Effector CD4-positive, alpha-beta T cell (primary cell): Measurements from ENCODE around the gene MSANTD2.
A peak's percentile ranks its signal among the peaks of the same experiment; 100 is the strongest.

Source experiments
- DNase-seq: peaks from one replicate; pipeline ENCODE4 v3.0.0-alpha.2; 2020

Gene MSANTD2

DNA sequence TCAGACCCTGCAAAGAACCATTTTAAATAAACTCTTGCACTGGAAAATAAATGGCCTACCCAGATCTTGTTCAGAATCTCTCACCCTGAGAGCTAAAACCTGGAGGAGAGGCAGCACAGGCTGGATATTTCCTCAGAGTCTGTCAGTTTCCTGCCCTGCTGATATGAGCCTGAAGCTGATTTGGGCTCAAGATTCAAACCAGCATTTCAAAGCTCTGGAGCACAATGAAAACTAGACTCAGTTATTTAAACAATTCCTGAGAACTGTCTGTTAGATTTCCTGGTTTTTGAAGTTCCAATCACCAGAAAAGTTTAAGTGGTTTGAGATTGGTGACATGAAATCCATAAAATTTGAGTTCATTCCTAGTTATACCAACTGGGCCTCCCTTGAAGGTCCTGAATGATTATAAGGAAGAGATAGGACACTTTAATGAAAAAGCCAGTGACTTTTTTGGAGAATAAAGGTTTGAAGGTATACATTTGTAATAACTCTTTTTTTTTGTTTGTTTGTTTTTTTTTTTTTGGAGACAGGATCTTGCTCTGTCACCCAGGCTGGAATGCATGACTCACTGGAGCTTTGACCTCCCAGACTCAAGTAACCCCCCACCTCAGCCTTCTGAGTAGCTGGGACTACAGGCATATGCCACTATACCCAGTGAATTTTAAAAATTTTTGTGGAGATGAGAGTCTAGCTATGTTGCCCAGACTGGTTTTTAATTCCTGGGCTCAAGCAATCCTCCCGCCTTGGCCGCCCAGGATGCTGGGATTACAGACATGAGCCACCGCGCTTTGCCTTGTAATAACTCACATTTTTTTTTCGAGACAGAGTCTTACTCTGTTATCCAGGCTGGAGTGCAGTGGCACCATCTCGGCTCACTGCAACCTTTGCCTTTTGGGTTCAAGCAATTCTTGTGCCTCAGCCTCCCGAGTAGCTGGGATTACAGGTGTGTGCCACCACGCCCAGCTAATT lies 30.1 kb downstream of the MSANTD2 start:
- DNase-seq = no peak

DNA sequence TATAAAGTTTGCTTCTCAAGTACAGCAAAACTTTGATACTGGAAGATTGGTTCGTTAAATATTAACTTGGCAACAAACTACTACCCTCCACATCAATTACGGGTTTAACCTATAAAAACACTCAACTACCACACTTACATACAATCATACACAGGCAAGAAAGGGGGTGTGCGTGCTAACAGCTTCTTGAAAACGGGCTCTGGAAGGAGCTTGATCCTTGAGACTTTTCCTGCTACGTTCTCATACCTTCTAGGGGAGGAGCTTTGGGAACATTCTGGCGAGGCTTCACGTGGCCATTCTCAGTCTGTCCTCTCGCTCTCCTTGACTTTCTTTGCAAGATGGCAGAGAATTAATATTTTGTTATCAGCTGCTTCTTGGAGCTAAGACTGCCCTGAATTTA lies 31.3 kb downstream of the MSANTD2 start:
- no peak for DNase-seq

GRCh38 chr11:124766156-124766555 lies 34.0 kb downstream of the MSANTD2 start:
- no peak for DNase-seq

GRCh38 chr11:124763156-124763947 lies 36.9 kb downstream of the MSANTD2 start:
- peak; percentile 82 for DNase-seq

GRCh38 chr11:124762624-124763155 lies 37.5 kb downstream of the MSANTD2 start:
- DNase-seq = no peak

- peak; percentile 50 for DNase-seq
Measured at GRCh38 chr11:124762105-124762623, 38.0 kb downstream of the MSANTD2 start, which contains the start of gene ESAM. Gene ESAM, minus strand, starts transcription at chr11:124762290. Its CDS starts 136 bp downstream, at chr11:124762154.

- DNase-seq = no peak
Measured at GRCh38 chr11:124761301-124762104, 38.7 kb downstream of the MSANTD2 start.

DNA sequence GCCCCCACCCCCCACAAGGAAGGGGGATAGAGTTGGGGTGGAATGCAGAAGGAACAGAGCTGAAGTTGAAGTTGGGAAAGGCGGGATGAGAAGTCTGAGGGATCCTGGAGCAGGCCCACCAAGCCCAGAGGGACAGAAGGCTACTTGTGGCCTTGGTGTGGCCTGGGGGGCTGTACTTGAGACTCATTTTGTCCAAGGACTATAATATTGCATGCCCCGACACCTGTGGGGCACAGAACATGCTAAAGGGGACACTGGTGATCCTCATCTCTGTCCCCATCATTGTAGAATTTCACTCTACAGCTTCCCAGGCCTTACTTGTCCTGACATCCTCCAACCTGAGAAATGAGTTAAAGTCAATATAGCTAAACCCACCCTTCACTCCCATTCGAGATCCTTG lies 39.4 kb downstream of the MSANTD2 start:
- DNase-seq = no peak

DNA sequence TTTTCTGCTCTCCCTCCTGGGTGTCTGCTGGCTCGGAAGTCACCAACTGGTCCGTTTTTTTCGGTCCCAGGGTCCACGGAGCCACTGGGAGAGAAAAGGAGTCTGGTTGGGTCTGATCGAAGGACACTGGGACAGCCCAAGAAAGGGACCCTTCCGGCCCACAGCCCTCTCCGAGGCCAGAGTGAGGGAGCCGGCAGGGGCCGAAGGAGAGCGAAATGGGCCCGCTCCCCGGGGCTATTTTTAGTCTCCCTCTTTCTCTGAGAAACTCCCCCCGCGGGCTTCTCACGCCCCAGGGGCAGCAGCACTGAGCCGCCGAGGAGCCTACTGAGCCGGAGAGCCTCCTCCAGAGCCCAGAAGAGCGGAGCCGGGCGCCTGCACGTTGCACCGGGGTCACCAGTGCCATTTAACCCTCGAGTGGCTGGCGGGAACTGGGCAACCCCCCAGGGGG lies 40.0 kb downstream of the MSANTD2 start:
- no peak for DNase-seq

GRCh38 chr11:124759266-124760204 lies 40.7 kb downstream of the MSANTD2 start:
- DNase-seq = no peak

DNA sequence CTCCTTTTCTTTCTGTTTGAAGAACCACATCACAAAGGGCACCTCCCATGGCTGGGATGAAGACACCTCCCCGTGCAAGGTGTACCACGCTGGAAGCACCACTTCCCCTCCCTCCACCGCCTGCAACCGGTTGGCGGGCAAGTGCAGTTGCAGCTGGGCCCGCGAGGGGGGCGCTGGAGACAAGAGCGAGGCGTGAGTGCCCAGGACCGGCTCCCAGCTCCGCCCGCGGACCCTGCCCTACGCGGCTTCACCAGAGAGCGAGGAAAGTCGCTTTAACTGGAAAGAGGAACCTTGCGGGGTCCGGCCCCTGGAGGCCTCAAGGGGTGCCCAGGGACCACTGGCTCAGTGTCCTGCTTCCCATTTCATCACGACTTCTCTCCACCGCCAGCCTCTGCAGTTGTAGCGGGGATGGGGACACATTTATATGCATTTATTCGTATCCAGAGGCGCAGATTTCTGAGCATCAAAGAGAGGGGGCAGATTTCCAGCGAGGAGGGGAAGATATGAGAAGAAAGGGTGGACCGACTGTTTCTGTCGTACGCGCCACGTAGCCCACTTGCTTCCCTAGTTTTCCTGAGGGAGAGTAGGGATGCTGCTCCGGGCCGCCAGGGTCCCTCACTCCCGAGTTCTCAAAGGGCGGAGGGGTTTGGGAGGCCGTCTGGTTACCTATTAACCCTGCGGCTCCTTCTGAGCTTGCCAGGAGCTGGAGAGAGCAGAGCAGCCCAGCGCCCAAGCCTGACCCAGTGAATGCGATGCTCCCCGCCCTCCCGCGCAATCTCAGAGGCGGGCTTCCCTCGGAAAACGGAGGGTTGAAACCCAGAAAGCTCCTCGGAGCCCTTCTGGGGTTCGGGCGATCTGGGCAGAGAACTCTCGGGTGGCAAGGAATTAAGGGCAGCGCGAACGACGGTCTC lies 41.6 kb downstream of the MSANTD2 start:
- DNase-seq = peak; percentile 51

GRCh38 chr11:124757320-124757719 lies 42.9 kb downstream of the MSANTD2 start:
- no peak for DNase-seq

DNA sequence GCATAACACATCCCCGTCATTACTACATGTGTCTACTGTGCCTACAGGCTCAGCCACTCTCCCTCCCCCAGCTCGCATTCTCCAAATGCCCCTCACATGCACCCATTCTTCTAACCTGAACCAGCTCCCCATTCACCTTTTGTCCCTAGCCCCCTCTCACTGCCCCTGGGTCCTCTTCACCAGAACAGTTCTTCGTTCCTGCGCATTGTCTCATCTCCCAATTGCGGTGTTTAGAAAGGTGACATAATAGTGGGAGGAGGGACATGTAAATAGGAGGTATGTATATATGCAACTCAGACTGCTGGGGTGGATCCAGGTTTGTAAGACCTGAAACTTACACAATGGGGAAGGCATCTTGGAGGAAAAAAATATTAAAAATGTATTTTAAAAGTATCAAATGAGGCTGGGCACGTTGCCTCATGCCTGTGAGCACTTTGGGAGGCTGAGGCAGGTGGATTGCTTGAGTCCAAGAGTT lies 43.4 kb downstream of the MSANTD2 start:
- DNase-seq = no peak

DNA sequence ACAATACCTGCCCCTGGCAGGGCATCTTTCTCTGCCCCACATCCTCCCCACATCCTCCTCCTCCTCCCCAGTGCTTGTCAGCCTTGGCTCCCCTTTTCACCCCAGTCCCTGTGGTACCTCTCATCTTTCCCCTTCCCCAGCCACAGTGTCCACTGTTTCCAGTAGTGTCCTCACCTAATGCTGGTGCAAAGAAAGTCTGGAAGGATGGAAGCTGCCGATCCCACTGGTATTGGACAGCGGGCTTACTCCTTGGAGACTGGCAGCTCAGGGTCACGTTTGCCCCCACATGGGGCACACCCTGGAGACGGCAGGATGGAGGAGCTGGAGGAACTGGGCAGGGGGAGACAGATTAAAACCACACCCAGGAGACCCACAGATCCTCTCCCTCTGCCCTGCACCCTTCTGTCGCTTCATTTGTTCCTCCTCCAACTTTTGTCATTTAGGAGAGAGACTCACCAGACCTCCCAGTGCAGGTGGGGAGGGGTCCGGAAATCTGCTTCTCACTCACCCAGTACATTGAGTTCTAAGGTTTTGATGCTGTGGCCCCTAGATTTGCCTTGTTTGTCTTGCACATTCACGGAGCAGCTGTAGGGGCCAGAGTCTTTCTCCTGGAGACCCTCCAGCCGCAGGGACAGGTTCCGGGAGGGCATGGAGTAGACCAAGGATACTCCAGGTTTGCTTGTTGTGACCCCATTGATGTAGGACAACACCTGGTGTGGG lies 44.0 kb downstream of the MSANTD2 start:
- no peak for DNase-seq

- DNase-seq = no peak
Measured at GRCh38 chr11:124754710-124755109, 45.5 kb downstream of the MSANTD2 start.

DNA sequence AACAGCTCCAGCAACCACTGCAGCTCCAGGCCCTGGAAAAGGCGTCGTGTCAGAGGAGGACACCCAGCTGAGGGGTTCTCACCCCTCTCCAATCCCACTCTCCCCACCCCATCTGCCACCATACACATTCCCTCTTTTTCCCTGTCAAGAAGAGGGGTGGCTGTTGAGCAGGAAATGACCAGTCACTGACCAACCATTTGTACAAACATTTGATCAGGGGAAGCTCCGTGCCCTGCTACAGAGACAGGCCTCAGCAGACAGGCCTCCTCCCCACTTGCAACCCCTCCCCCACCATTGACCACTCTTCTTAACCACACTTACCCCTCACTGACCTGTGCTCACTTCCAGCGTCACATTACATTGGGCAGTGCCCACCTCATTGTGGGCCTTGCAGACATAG lies 45.9 kb downstream of the MSANTD2 start:
- no peak for DNase-seq

DNA sequence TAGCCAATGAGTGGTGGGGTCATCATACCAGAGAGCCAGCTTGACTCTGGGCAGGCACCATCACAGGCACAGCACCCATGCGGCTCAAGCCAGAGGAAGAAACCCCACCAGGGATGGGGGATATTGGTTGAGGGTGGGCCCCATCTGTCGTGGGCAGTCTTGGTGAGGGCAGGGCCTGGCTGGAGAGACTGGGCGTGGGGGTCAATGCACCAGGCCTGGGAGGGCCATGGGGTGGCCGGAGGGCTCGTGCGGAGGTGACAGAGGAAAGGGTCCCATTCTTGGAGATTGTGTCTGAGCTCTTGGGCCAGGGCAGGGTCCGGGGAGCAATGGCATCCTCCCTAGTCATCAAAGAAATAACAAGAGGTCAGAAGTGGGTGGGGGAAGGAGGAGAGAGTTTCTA lies 46.6 kb downstream of the MSANTD2 start:
- DNase-seq = no peak

DNA sequence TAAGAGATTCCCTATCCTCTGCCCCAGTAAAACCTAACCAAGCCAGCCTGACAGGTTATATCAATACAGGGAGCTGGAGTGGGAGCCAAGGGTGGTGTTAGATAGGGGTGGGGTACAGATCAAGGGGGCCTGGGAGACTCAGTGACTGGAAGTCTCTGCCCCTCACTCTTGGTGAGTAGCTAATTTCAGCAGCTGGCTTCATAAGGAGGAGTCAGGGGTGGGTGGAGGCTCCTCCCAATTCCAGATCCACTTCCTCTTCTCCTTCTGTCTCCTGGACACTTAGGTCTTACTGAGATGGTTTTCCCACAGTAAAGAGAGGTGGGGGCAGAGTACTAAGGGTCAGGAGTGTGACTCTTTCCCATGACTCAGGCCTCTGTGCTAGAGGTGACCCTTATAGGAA lies 47.0 kb downstream of the MSANTD2 start:
- no peak for DNase-seq
